Calu3 (cell line): ENCODE measurements around the gene PHEX. TPM values are rescaled to one million over a fixed set of nuclear protein-coding genes. Genes with fewer than 3 reads are reported as not detected.

Source experiments
- BruUV-seq: library from RNA; stranded (reverse); fragments of 400-500 nt; replicated peaks from 2 replicates; lab custom pipeline; 2021; lab: Mats Ljungman, UMichigan
- CTCF ChIA-PET: fragments of 300-600 bp; sonication (Branson Sonifier 250); formaldehyde crosslinking; loops from one replicate; lab custom pipeline; 2022; ENCODE audit warnings: antibody characterized with exemption; lab: Charles Lee
- DNase-seq: peaks from one replicate; pipeline ENCODE4 v3.0.0; 2022
- H3K27ac Mint-ChIP-seq: one replicate; pipeline ENCODE4 v1.8.0; 2022; ENCODE audit warnings: mixed read lengths; ENCODE audit not compliant: unreplicated experiment
- H3K27me3 Mint-ChIP-seq: one replicate; pipeline ENCODE4 v1.8.0; 2022; ENCODE audit warnings: mixed read lengths; ENCODE audit not compliant: unreplicated experiment
- H3K36me3 Mint-ChIP-seq: one replicate; pipeline ENCODE4 v1.8.0; 2022; ENCODE audit warnings: mild to moderate bottlenecking, moderate library complexity, mixed read lengths; ENCODE audit not compliant: insufficient read depth, unreplicated experiment
- H3K4me1 Mint-ChIP-seq: one replicate; pipeline ENCODE4 v1.8.0; 2022; ENCODE audit warnings: mild to moderate bottlenecking, low read depth, mixed read lengths; ENCODE audit not compliant: unreplicated experiment
- H3K4me3 Mint-ChIP-seq: one replicate; pipeline ENCODE4 v1.8.0; 2022; ENCODE audit warnings: mild to moderate bottlenecking, low read depth, moderate library complexity, mixed read lengths; ENCODE audit not compliant: unreplicated experiment
- H3K9me3 Mint-ChIP-seq: one replicate; pipeline ENCODE4 v1.8.0; 2022; ENCODE audit warnings: low read depth, mixed read lengths; ENCODE audit not compliant: unreplicated experiment
- CTCF ChIP-seq: fragments of 200-600 bp; IDR thresholded peaks from one replicate; pipeline ENCODE4 v1.8.0; 2022; ENCODE audit warnings: antibody characterized with exemption; ENCODE audit not compliant: unreplicated experiment
- intact Hi-C: fragments of 100-400 bp; cut with micrococcal nuclease; formaldehyde crosslinking; loops from one replicate; pipeline ENCODE4 v1.10.0; 2022; ENCODE audit not compliant: unreplicated experiment
- total RNA-seq: library from RNA; stranded (reverse); gene quantifications from 2 replicates; pipeline ENCODE4 v1.2.3, GENCODE V29; 2022

Gene PHEX
- total RNA-seq, 1 experiment from 2014 or later, result 0.57 TPM

GRCh38 chrX:22026731-22027130 lies 5.4 kb upstream of the PHEX start:
- intact Hi-C loops, result no loop called here
- H3K27me3 Mint-ChIP-seq, result no peaks in the 10 kb centered on the region
- H3K4me3 Mint-ChIP-seq, result no peak overlapping the region
- BruUV-seq, result no TSS peak
- CTCF ChIA-PET, result no interaction called here
- TF ChIP-seq CTCF, result no peak
- no peaks in the 10 kb centered on the region for H3K36me3 Mint-ChIP-seq
- peaks cover 9% of the 10 kb centered on the region for H3K4me1 Mint-ChIP-seq
- no peak for DNase-seq
- H3K9me3 Mint-ChIP-seq, result no peaks in the 10 kb centered on the region
- H3K27ac Mint-ChIP-seq, result no peak overlapping the region

DNA sequence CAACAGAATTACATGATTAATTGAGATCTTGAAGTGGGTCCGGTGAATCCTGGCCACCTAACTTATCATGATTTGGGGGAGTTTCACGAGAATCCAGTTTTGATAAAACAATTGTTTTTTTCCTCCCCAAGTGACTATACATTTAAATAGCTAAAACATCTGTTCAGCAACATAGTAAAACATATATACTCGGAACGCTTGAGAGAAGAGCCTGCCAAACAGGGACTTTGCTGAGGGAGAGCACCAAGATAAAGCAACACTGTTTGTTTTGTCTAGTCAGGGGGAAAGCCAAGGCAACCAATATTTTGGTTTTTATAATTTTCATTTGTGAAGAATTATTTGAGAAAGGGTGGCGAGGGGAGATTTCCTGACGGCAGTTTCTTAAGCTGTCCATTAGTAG lies 381 bp downstream of the PHEX start:
- H3K27ac Mint-ChIP-seq, result no peak overlapping the region
- BruUV-seq, result no TSS peak
- H3K9me3 Mint-ChIP-seq, result no peaks in the 10 kb centered on the region
- H3K36me3 Mint-ChIP-seq, result no peaks in the 10 kb centered on the region
- no peak overlapping the region for H3K4me3 Mint-ChIP-seq
- intact Hi-C loops, result no loop called here
- H3K4me1 Mint-ChIP-seq, result no peaks in the 10 kb centered on the region
- DNase-seq, result no peak
- H3K27me3 Mint-ChIP-seq, result no peaks in the 10 kb centered on the region
- TF ChIP-seq CTCF, result no peak
- CTCF ChIA-PET, result no interaction called here

DNA sequence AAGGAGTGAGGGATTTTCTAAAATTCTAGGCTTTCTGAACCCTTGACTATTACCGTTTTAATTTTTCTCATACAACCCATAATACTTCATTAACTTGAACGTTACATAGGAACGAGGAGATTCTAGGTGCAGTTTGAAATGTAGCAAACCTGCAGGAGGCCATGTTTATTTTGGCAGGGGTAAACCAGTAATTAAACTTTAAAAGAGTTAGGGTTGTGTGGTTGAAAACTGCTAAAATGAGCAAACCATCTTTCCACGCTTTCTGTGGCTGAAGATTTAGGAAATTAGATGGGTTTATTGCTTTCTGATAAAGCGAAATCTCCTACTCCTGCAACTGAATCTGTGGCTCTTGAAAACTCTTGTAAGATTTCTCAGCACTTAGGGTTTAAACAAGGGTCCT lies 1.7 kb downstream of the PHEX start:
- Mint-ChIP-seq H3K4me1 (no peaks in the 10 kb centered on the region), H3K9me3 (no peaks in the 10 kb centered on the region), H3K27me3 (no peaks in the 10 kb centered on the region), H3K27ac (no peak overlapping the region), H3K36me3 (no peaks in the 10 kb centered on the region), H3K4me3 (no peak overlapping the region)
- BruUV-seq, result no TSS peak
- no peak for TF ChIP-seq CTCF
- intact Hi-C loops, result no loop called here
- no peak for DNase-seq
- CTCF ChIA-PET, result no interaction called here

DNA sequence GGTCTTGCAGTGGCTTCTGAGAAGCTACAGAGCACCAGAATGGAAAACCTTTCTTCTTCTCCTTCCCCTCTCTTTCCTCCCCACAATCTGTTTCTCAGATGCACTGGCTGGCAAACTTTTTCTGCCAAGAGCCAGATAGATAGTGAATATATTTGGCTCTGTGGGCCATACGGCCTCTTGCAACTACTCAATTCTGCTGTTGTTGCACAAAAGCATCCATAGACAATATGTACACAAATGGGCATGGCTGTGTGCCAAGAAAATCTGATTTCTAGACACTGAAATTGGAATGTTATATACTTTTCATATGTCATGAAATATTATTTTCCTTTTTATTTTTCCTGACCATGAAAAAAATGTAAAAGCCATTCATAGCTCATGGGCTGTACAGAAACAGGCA lies 3.1 kb downstream of the PHEX start:
- Mint-ChIP-seq H3K27ac (no peak overlapping the region), H3K4me1 (no peaks in the 10 kb centered on the region), H3K27me3 (no peaks in the 10 kb centered on the region), H3K36me3 (no peaks in the 10 kb centered on the region), H3K9me3 (no peaks in the 10 kb centered on the region), H3K4me3 (no peak overlapping the region)
- intact Hi-C loops, result no loop called here
- BruUV-seq, result no TSS peak
- TF ChIP-seq CTCF, result no peak
- CTCF ChIA-PET, result no interaction called here
- no peak for DNase-seq
